ENCODE measurements around the gene C5orf52.
"Not testable (repeated sequence)": the region's sequence is repeated elsewhere in the genome, so short reads cannot be mapped to it uniquely, and the experiment has no call there.

Gene C5orf52

GRCh38 chr5:157722895-157723294 is 51.6 kb downstream of the C5orf52 start:
- DNase-seq (ENCODE audit: low read depth in 2 of 2) = not testable (repeated sequence)

GRCh38 chr5:157726607-157727006 is 55.3 kb downstream of the C5orf52 start:
- not testable (repeated sequence) for DNase-seq (ENCODE audit: low read depth in 2 of 2)

- not testable (repeated sequence) for DNase-seq (ENCODE audit: low read depth in 2 of 2)
These were observed 56.5 kb downstream of the C5orf52 start for GRCh38 chr5:157727858-157728257.

Measured in stimulated activated CD8-positive, alpha-beta memory T cell treated with anti-CD3 and anti-CD28 coated beads, Interleukin-2, amount 100 ng/mL, for 1 hour (primary cell).